SJCRH30 (cell line): Measurements from ENCODE around the gene OR4C3. TPM values are rescaled to one million over a fixed set of nuclear protein-coding genes. Genes with fewer than 3 reads are reported as not detected.
"Not testable (repeated sequence)": the region's sequence is repeated elsewhere in the genome, so short reads cannot be mapped to it uniquely, and the experiment has no call there.

Experiments
- DNase-seq, 2 experiments: peaks; one replicate each; pipeline ENCODE4 v3.0.0-alpha.2; 2015 to 2020
- H3K27ac ChIP-seq: fragments of 250-450 bp; sonication (Bioruptor Pico); 2 replicates; pipeline ENCODE4 v1.5.1; 2020; ENCODE audit warnings: mild to moderate bottlenecking, moderate library complexity
- H3K27me3 ChIP-seq: fragments of 250-450 bp; sonication (Bioruptor Pico); 2 replicates; pipeline ENCODE4 v1.5.1; 2020; ENCODE audit warnings: mild to moderate bottlenecking, moderate library complexity
- H3K36me3 ChIP-seq: fragments of 250-450 bp; sonication (Bioruptor Pico); 2 replicates; pipeline ENCODE4 v1.5.1; 2020; ENCODE audit warnings: mild to moderate bottlenecking, moderate library complexity
- H3K4me1 ChIP-seq: fragments of 250-450 bp; sonication (Bioruptor Pico); 2 replicates; pipeline ENCODE4 v1.5.1; 2020; ENCODE audit warnings: mild to moderate bottlenecking, moderate library complexity
- H3K4me3 ChIP-seq: fragments of 250-450 bp; sonication (Bioruptor Pico); 2 replicates; pipeline ENCODE4 v1.5.1; 2020; ENCODE audit warnings: mild to moderate bottlenecking, moderate library complexity
- H3K9me3 ChIP-seq: fragments of 250-450 bp; sonication (Bioruptor Pico); replicated peaks from 2 replicates; pipeline ENCODE4 v1.5.1; 2020; ENCODE audit warnings: mild to moderate bottlenecking, moderate library complexity
- total RNA-seq: library from RNA; depleted of rRNA; stranded (reverse); fragments of >200 nt; shearing (Covaris generic); gene quantifications from 2 replicates; pipeline ENCODE4 v1.2.3, GENCODE V29; 2014; rRNA removed

The OR4C3 gene
- total RNA-seq: not detected in 2 replicates

DNA sequence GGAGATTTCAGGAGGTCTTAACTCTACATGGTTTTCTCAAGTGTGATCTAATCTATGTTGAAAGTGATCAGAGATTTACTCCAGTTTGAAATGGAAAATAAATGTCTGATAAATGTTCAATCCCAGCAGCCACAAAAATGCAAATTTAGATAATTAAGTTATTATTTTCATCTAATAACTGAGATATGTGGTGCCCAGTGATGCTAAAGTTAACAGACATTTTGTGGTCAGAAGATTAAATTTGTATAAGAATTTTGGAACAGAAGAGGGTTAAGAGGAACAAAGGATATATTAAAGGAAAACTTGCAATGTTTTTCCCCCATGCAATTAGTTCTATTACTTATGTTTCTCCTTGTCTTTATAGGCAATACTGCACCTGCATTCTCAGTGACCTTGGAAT is at the start of gene OR4C3:
OR4C3 (plus strand) TSS at position 301 of the 400 bp plus-strand sequence. CDS start 102 bp downstream, outside the sequence.
- not testable (repeated sequence) for H3K9me3 ChIP-seq, H3K27me3 ChIP-seq, H3K4me3 ChIP-seq, H3K4me1 ChIP-seq, H3K27ac ChIP-seq, H3K36me3 ChIP-seq, DNase-seq

DNA sequence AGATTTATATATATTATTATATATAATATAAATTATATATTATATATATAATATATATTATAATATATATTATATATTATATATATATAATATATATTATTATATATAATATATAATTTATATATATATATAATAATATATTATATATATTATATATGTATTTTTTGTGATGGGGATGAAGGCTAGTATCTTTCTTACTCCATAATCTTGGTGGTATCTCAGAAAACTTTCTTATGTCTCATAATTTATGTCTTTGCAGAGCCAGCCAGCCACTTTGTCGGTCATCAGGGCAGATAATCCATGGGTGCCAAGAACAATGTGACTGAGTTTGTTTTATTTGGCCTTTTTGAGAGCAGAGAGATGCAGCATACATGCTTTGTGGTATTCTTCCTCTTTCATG is 18.8 kb upstream of the OR4C3 start, which contains the start of gene OR4S1:
OR4S1 (plus strand) TSS at position 301 of the 400 bp plus-strand sequence; CDS start at position 301, 0 bp downstream.
- no peaks in the 10 kb centered on the region; the same call in 1 of the 2 replicates for H3K27me3 ChIP-seq
- H3K4me1 ChIP-seq: no peaks in the 10 kb centered on the region
- H3K27ac ChIP-seq: no peak within 1 kb of the TSS
- H3K4me3 ChIP-seq: no peak within 1 kb of the TSS
- no peaks in the 10 kb centered on the region for H3K36me3 ChIP-seq
- no peak for DNase-seq
- no peaks in the 10 kb centered on the region for H3K9me3 ChIP-seq

DNA sequence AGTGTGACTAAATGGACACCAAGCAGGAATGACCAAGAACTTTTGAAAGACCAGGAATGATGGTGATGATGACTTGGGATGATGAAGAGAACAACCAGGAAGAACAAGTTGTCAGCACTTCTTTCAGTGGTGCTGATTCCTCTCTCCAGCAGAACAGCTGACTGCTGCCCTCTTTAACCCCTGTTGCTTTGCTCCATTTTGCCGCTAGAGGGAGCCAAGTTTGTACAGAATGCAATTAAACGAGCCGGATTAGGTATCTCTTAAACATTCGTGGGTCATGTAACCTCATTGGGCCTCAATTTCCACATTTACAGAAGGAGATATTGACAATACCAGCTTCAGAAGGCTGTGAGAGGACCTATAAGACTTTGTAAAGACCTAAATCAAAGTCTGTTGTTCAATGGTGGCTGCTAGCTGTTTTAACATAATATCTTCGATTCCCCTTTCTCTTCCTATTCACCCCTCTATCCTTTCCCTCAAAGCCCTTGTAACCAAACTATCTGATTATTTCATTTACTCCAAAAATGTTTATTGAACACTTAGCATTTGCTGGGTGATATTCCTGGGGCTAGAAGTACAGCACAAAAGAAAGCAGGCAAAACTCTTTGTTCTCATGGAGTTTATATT is 16.8 kb upstream of the OR4C3 start:
- Histone ChIP-seq H3K9me3 (no peaks in the 10 kb centered on the region), H3K4me1 (no peaks in the 10 kb centered on the region)
- DNase-seq: peak; percentile 57 to 84

DNA sequence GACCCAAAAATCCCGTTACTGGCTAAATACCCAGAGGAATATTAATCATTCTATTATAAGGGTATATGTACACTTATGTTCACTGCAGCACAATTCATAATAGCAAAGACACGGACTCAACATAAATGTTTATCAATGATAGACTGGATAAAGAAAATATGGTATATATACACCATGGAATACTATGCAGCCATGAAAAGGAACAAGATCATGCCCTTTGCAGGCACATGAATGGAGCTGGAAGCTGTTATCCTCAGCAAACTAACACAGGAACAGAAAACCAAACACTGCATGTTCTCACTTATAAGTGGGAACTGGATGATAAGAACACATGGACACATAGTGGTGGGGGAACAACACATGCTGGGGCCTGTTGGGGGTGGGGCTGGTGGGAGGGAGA is 11.1 kb upstream of the OR4C3 start:
- H3K4me1 ChIP-seq, H3K36me3 ChIP-seq, H3K27me3 ChIP-seq, H3K4me3 ChIP-seq, H3K27ac ChIP-seq, H3K9me3 ChIP-seq, DNase-seq: not testable (repeated sequence)

More for the DNA sequence above, 16.8 kb upstream of the OR4C3 start:
- Histone ChIP-seq H3K27ac (no peak overlapping the region), H3K27me3 (no peaks in the 10 kb centered on the region; the same call in 1 of the 2 replicates), H3K4me3 (no peak overlapping the region), H3K36me3 (no peaks in the 10 kb centered on the region)

DNA sequence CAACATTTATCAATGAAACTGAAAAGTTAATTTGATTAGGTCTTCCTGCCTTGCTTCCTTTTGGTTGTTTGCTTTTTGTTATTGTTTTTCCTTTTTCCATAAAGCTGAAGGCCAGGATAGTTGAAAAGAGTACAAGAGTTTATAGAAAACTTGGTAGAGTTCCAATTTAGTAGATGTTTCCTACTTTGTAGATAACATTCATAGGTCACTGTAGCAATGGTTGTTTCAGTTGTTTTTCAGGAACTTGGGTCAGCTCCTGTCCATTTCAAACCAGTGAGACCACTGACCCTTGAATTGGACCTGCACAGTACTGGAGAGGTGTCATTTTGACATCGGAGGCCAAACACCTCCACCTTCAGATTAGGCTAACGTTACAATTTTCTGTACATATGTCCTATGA is 4.9 kb upstream of the OR4C3 start:
- H3K27ac ChIP-seq, H3K4me3 ChIP-seq, H3K4me1 ChIP-seq, H3K27me3 ChIP-seq, DNase-seq, H3K9me3 ChIP-seq, H3K36me3 ChIP-seq: not testable (repeated sequence)

DNA sequence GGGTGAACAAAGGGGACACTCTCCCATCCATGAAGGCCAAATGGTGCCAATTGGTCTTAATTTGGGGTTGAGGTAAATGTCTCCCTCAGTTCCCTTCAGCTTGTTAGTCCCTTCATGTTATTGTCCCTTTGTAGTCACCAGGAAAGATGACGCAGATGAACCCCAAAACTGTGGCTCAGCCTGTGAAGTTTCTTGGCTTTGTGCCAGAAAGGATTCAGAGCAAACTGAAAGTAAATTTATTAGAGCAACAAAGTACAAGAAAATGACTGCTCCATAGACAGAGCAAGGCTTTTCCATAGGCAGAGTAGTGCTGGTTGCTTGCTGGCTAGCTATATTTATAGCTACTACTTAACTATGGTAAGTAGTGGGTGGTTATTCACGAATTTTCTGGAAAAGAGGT is 16.7 kb downstream of the OR4C3 start:
- Histone ChIP-seq H3K4me1 (no peaks in the 10 kb centered on the region), H3K27me3 (no peaks in the 10 kb centered on the region), H3K27ac (no peak overlapping the region)

DNA sequence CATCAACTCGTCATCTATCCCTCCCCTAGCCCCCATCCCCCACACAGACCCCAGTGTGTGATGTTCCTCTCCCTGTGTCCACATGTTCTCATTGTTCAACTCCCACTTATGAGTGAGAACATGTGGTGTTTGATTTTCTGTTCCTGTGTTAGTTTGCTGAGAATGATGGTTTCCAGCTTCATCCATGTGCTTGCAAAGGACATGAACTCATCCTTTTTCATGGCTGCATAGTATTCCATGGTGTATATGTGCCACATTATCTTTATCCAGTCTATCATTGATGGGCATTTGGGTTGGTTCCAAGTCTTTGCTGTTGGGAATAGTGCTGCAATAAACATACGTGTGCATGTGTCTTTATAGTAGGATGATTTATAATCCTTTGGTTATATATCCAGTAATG is 17.8 kb downstream of the OR4C3 start:
- H3K27me3 ChIP-seq: not testable (repeated sequence)

More for the DNA sequence above, 16.7 kb downstream of the OR4C3 start:
- Histone ChIP-seq H3K36me3 (no peaks in the 10 kb centered on the region), H3K9me3 (no peaks in the 10 kb centered on the region), H3K4me3 (no peak overlapping the region)
- DNase-seq: no peak

DNA sequence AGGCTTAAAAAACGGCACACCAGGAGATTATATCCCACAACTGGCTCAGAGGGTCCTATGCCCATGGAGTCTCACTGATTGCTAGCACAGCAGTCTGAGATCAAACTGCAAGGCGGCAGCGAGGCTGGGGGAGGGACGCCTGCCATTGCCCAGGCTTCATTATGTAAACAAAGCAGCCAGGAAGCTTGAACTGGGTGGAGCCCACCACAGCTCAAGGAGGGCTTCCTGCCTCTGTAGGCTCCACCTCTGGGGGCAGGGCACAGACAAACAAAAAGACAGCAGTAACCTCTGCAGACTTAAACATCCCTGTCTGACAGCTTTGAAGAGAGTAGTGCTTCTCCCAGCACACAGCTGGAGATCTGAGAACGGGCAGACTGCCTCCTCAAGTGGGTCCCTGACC is 21.6 kb downstream of the OR4C3 start:
- DNase-seq, H3K27me3 ChIP-seq, H3K36me3 ChIP-seq, H3K9me3 ChIP-seq, H3K4me1 ChIP-seq, H3K27ac ChIP-seq, H3K4me3 ChIP-seq: not testable (repeated sequence)

More for the DNA sequence above, 17.8 kb downstream of the OR4C3 start:
- H3K4me1 ChIP-seq, DNase-seq, H3K36me3 ChIP-seq, H3K27ac ChIP-seq, H3K4me3 ChIP-seq, H3K9me3 ChIP-seq: not testable (repeated sequence)

DNA sequence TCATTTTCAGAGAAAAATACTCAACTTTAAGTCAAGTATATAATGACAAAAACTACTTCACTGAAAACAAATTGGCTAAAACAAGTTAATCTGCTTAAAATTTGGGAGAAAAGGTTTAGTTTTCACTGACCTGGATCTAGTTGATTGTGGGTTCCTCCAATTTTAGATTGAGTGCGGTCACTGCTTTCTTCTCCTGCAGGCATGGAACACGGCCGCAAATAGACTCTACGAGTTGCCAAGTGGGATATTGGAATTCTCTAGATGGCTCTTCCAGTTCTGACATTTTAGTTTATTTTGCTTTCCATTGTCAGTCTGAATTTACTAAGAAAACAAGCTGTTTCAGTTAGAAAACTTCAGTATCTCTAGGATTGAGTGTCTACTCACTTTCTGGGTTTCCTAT is 29.3 kb downstream of the OR4C3 start:
- Histone ChIP-seq H3K4me3 (no peak overlapping the region), H3K36me3 (no peaks in the 10 kb centered on the region), H3K27ac (no peak overlapping the region), H3K4me1 (no peaks in the 10 kb centered on the region), H3K9me3 (no peaks in the 10 kb centered on the region), H3K27me3 (no peaks in the 10 kb centered on the region)
- no peak for DNase-seq

DNA sequence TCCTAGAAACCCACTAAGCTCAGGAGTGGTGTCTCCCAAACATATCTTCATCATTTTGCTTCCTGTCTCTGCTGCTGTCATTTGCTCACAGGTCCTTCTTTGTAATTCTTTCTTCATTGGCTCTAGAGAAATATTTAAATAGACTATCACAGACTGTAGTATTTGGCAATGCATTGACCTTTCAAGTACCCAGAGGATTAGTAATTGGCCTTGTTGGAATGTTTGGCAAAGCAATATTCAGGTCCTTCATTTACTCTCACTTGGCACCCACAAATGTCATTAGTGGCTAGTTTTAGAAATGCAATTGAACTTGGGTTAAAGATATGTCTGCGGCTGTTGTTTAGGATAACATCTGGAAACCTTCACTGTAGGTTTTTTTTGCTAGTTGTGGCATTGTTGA is 30.0 kb downstream of the OR4C3 start:
- Histone ChIP-seq H3K27me3 (no peaks in the 10 kb centered on the region), H3K4me3 (no peak overlapping the region), H3K4me1 (no peaks in the 10 kb centered on the region), H3K36me3 (no peaks in the 10 kb centered on the region), H3K9me3 (no peaks in the 10 kb centered on the region), H3K27ac (no peak overlapping the region)
- DNase-seq: no peak

DNA sequence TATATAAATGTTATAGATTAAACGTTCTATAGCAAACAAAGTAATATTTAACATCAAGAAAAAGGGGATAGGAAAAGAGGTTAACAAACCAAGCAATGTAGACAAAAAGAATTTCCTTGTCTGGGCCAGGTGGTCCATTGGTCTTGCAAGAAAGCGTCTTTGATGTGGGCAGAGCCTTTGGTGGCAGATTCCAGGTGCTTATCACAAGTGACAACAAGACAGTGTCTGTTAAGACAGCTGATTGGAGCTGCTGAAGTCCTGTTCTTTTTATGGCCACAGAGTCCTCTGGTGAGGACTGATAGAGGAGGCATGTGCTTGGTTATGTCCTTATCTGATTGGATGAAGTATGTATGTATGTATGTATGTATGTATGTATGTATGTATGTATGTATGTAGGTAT is 36.6 kb downstream of the OR4C3 start:
- H3K4me1 ChIP-seq, H3K36me3 ChIP-seq, H3K27ac ChIP-seq, DNase-seq, H3K4me3 ChIP-seq, H3K9me3 ChIP-seq, H3K27me3 ChIP-seq: not testable (repeated sequence)

DNA sequence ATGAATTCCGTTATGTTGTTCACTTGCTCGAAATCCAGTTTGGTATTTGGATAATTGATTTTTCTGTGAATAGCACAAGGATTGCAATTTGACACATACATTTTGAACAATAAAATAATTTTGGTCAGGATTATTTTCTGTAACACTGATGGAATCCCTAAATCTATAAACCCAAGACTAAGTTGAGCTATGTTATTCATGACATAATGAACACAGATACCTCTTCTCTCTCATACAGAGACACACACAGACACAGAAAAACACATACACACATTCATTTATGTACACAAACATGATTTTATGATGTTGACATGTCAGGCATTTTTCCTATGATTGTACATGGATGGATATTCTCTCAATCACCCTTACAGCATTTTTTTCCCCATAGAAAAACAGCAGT is 41.6 kb downstream of the OR4C3 start, which contains the start of gene OR4C5:
OR4C5 (minus strand) TSS at position 101 of the 400 bp plus-strand sequence; CDS start at position 101, 0 bp downstream.
- H3K36me3 ChIP-seq: no peaks in the 10 kb centered on the region
- no peak for DNase-seq
- no peaks in the 10 kb centered on the region for H3K4me1 ChIP-seq
- H3K4me3 ChIP-seq: no peak within 1 kb of the TSS
- H3K27ac ChIP-seq: no peak within 1 kb of the TSS
- H3K9me3 ChIP-seq: no peaks in the 10 kb centered on the region
- no peaks in the 10 kb centered on the region for H3K27me3 ChIP-seq

Other genes with a start within 250 kb of the OR4C3 start
- gene OR4B1, start 108.1 kb upstream of the OR4C3 start, total RNA-seq: not detected in 2 replicates
- gene OR4X2, start 79.8 kb upstream of the OR4C3 start, total RNA-seq: not detected in 2 replicates
- not detected in 2 replicates for gene OR4X1, start 61.1 kb upstream of the OR4C3 start, total RNA-seq
- gene OR4S1, start 18.7 kb upstream of the OR4C3 start, total RNA-seq: not detected in 2 replicates
- not detected in 2 replicates for gene OR4C5, start 41.5 kb downstream of the OR4C3 start, total RNA-seq
- gene OR4A47, start 163.9 kb downstream of the OR4C3 start, total RNA-seq: not detected in 2 replicates